Astrocyte (in vitro differentiated cells and primary cell): Measurements from ENCODE around the gene MCTP2. TPM values are rescaled to one million over a fixed set of nuclear protein-coding genes. Genes with fewer than 3 reads are reported as not detected.

ENCODE experiments used
- DNase-seq: peaks from one replicate; pipeline ENCODE4 v3.0.0-alpha.2; 2010; ENCODE audit warnings: low read depth
- FAIRE-seq: peaks from 2 replicates; lab custom pipeline; 2011; peaks lifted over from hg19 to GRCh38; lab: Jason Lieb, UNC
- H2AFZ ChIP-seq: 2 replicates; pipeline ENCODE4 v1.6.0; 2012; ENCODE audit warnings: low read depth, low read length, inconsistent platforms
- H3K27ac ChIP-seq: 2 replicates; pipeline ENCODE4 v1.5.1; 2011; ENCODE audit warnings: low read depth, low read length, inconsistent platforms
- H3K27me3 ChIP-seq: 2 replicates; pipeline ENCODE4 v1.6.0; 2011; ENCODE audit warnings: low read length, inconsistent platforms; ENCODE audit not compliant: insufficient read depth
- H3K36me3 ChIP-seq: 2 replicates; pipeline ENCODE4 v1.5.1; 2011; ENCODE audit warnings: low read length, inconsistent platforms; ENCODE audit not compliant: insufficient read depth
- H3K4me1 ChIP-seq: 2 replicates; pipeline ENCODE4 v1.5.1; 2011; ENCODE audit warnings: low read length, inconsistent platforms; ENCODE audit not compliant: insufficient read depth
- H3K4me2 ChIP-seq: 2 replicates; pipeline ENCODE4 v1.6.0; 2012; ENCODE audit warnings: low read length, inconsistent platforms
- H3K4me3 ChIP-seq: 2 replicates; pipeline ENCODE4 v1.5.1; 2011; ENCODE audit warnings: low read depth, mild to moderate bottlenecking, low read length, inconsistent platforms; ENCODE audit not compliant: insufficient read depth
- H3K79me2 ChIP-seq: 2 replicates; pipeline ENCODE4 v1.6.0; 2012; ENCODE audit warnings: mild to moderate bottlenecking, low read length, inconsistent platforms; ENCODE audit not compliant: insufficient read depth
- H3K9ac ChIP-seq: 2 replicates; pipeline ENCODE4 v1.6.0; 2012; ENCODE audit warnings: mild to moderate bottlenecking, low read length, inconsistent platforms
- H3K9me3 ChIP-seq: 2 replicates; pipeline ENCODE4 v1.5.1; 2012; ENCODE audit warnings: low read depth, mild to moderate bottlenecking, low read length, inconsistent platforms; ENCODE audit not compliant: insufficient read depth
- H4K20me1 ChIP-seq: 2 replicates; pipeline ENCODE4 v1.6.0; 2012; ENCODE audit warnings: low read length, inconsistent platforms; ENCODE audit not compliant: insufficient read depth
- H3K27ac Mint-ChIP-seq: one replicate; pipeline ENCODE4 v1.8.0; 2021; ENCODE audit warnings: mild to moderate bottlenecking, mixed read lengths; ENCODE audit not compliant: unreplicated experiment
- H3K27me3 Mint-ChIP-seq: one replicate; pipeline ENCODE4 v1.8.0; 2021; ENCODE audit warnings: low read depth, mixed read lengths; ENCODE audit not compliant: unreplicated experiment
- H3K36me3 Mint-ChIP-seq: one replicate; pipeline ENCODE4 v1.8.0; 2021; ENCODE audit warnings: low read depth, mixed read lengths; ENCODE audit not compliant: unreplicated experiment
- H3K4me1 Mint-ChIP-seq: one replicate; pipeline ENCODE4 v1.8.0; 2021; ENCODE audit warnings: low read depth, mixed read lengths; ENCODE audit not compliant: unreplicated experiment
- H3K4me3 Mint-ChIP-seq: one replicate; pipeline ENCODE4 v1.8.0; 2021; ENCODE audit warnings: mild to moderate bottlenecking, moderate library complexity, mixed read lengths; ENCODE audit not compliant: unreplicated experiment
- H3K9me3 Mint-ChIP-seq: one replicate; pipeline ENCODE4 v1.8.0; 2021; ENCODE audit warnings: mild to moderate bottlenecking, mixed read lengths; ENCODE audit not compliant: unreplicated experiment
- CTCF ChIP-seq: IDR thresholded peaks from 2 replicates; pipeline ENCODE4 v1.5.1; 2011; ENCODE audit warnings: low read depth, mild to moderate bottlenecking, inconsistent platforms, low read length, moderate library complexity; ENCODE audit not compliant: insufficient read depth
- EZH2 ChIP-seq: IDR thresholded peaks from 2 replicates; pipeline ENCODE4 v1.6.1; 2012; ENCODE audit warnings: mild to moderate bottlenecking, low read length, inconsistent platforms; ENCODE audit not compliant: insufficient read depth
- total RNA-seq: library from RNA; stranded (reverse); gene quantifications from 2 replicates; pipeline ENCODE4 v1.2.1, GENCODE V29; 2021

Gene MCTP2
- total RNA-seq, 1 donor from 2014 or later = 2.6 TPM

DNA sequence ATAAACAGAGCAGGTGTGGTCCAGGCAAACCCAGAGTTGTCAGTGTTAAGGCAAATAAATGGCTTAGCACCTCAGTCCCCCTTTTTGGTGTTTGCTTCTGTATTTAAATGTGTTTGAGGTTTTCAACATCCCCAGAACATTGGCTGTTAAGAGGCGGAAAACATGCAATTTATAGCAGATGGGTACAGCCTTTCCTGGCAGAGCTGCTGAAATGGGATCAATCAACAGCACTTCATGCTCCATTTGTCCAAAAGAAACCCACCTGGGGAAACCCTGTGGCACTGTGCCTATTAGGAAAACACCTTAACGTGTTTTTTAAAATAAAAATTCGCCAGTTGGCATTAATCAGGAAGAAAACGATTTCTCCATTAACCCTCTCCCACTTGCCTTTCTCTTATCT, 135.4 kb downstream of the MCTP2 start:
- Mint-ChIP-seq H3K36me3 (no peaks in the 10 kb centered on the region), H3K27ac (no peak overlapping the region), H3K4me1 (peaks cover 3% of the 10 kb centered on the region), H3K9me3 (no peaks in the 10 kb centered on the region), H3K4me3 (no peak overlapping the region), H3K27me3 (no peaks in the 10 kb centered on the region)
- Histone ChIP-seq H4K20me1 (no peaks in the 10 kb centered on the region), H3K4me3 (no peak overlapping the region), H3K27ac (no peak overlapping the region), H3K36me3 (no peaks in the 10 kb centered on the region), H3K4me2 (no peak overlapping the region), H2AFZ (no peak overlapping the region), H3K79me2 (no peaks in the 10 kb centered on the region), H3K4me1 (no peaks in the 10 kb centered on the region), H3K9ac (no peak overlapping the region), H3K9me3 (no peaks in the 10 kb centered on the region), H3K27me3 (no peaks in the 10 kb centered on the region)
- no peak for DNase-seq
- no peak for FAIRE-seq
- TF ChIP-seq EZH2 (no peak), CTCF (no peak)

- no peak for FAIRE-seq
- Histone ChIP-seq H3K79me2 (no peaks in the 10 kb centered on the region), H2AFZ (no peak overlapping the region), H3K9me3 (no peaks in the 10 kb centered on the region), H3K27me3 (no peaks in the 10 kb centered on the region), H3K4me2 (no peak overlapping the region), H4K20me1 (no peaks in the 10 kb centered on the region), H3K36me3 (no peaks in the 10 kb centered on the region), H3K27ac (no peak overlapping the region), H3K4me3 (no peak overlapping the region), H3K9ac (no peak overlapping the region), H3K4me1 (no peaks in the 10 kb centered on the region)
- H3K4me3 Mint-ChIP-seq = no peak overlapping the region
- no peak for DNase-seq
- H3K9me3 Mint-ChIP-seq = no peaks in the 10 kb centered on the region
- no peaks in the 10 kb centered on the region for H3K27me3 Mint-ChIP-seq
- peaks cover 3% of the 10 kb centered on the region for H3K4me1 Mint-ChIP-seq
- H3K27ac Mint-ChIP-seq = no peak overlapping the region
- no peak for TF ChIP-seq EZH2
- TF ChIP-seq CTCF = no peak
- H3K36me3 Mint-ChIP-seq = no peaks in the 10 kb centered on the region
Measured at GRCh38 chr15:94367726-94368535, 136.6 kb downstream of the MCTP2 start.
